GM18870 (cell line): ENCODE results near the gene CRTAP.
"Not testable (repeated sequence)": the region's sequence is repeated elsewhere in the genome, so short reads cannot be mapped to it uniquely, and the experiment has no call there.

Experiments
- ATAC-seq: cut with Tn5 transposase; IDR thresholded peaks from one replicate; pipeline ENCODE4 v1.9.1; 2021; ENCODE audit warnings: moderate library complexity; ENCODE audit not compliant: unreplicated experiment

The CRTAP gene

GRCh38 chr3:33113772-33114621 lies at the start of gene CRTAP:
Gene CRTAP (plus strand): TSS chr3:33114014. CDS start chr3:33114078, 64 bp downstream.
- ATAC-seq = peak; percentile 55

GRCh38 chr3:33064929-33065328 lies 48.9 kb upstream of the CRTAP start:
- ATAC-seq = no peak

DNA sequence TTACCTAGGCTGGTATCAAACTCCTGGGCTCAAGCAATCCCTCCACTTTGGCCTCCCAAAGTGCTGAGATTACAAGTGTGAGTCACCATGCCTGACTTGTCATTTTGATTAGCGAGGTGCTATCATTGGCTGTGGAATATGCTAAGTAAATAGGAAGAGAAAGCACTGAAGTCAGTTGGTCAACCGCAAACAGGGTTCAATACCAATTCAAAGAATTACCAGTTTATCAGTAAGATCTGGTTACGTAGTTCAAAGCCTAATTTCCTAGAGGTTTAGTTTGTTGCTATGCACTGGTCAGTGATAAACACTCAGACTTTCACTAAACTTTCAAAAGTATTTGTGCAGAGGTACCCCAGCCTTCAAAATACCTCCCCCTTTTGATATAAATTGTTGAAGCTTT lies 46.3 kb upstream of the CRTAP start:
- no peak for ATAC-seq

DNA sequence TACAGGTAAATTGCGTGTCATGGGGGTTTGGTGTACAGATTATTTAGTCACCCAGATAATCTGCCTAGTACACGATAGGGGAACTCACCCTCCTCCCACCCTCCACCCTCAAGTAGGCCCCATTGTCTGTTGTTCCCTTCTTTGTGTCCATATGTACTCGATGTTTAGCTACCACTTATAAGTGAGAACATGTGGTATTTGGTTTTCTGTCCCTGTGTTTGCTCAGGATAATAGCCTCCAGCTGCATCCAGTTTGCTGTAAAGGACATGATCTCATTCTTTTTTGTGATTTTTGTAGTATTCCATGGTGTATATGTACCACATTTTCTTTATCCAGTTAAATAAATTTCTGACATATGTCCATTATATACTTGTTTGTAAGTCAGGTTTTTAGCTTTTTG lies 44.0 kb upstream of the CRTAP start:
- not testable (repeated sequence) for ATAC-seq

GRCh38 chr3:33071181-33071580 lies 42.6 kb upstream of the CRTAP start:
- no peak for ATAC-seq

DNA sequence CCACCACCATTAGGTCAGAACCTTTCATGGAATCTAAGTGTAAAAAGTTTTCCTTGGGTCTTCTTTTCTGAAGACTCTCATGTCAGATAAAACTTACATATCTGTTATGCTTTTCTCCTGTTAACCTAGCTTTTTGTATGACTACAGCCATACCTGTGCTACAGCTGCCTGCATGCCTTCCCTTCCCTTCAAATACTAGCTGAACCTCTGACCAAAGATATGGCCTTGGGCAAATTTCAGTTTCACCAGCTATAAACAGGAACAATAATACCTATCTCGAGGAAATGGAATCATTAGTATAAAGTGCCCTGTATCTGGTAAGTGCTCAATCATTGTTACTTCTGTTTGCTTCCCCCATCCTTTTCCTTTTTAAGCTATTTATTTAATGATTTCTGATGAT lies 41.9 kb upstream of the CRTAP start:
- no peak for ATAC-seq

GRCh38 chr3:33074217-33075067 lies 39.4 kb upstream of the CRTAP start:
- no peak for ATAC-seq

DNA sequence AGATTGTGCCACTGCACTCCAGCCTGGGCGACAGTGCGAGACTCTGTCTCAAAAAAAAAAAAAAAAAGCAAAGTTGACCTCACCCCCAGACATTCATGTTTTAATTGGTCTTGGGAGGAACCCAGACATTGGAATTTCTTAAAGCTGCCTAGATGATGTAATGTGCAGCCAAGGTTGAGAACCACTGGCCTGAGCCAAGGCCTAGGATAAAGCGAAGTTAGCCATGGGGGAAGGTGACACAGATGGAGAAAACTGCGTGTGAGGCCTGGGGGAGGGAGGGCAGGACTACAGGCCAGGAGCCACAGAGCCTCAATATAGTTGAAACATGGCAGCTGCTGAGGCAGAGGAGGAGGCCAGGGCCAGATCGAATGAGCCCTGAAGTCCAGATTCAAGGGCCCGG lies 37.8 kb upstream of the CRTAP start:
- no peak for ATAC-seq

GRCh38 chr3:33076952-33077351 lies 36.9 kb upstream of the CRTAP start:
- ATAC-seq = no peak

DNA sequence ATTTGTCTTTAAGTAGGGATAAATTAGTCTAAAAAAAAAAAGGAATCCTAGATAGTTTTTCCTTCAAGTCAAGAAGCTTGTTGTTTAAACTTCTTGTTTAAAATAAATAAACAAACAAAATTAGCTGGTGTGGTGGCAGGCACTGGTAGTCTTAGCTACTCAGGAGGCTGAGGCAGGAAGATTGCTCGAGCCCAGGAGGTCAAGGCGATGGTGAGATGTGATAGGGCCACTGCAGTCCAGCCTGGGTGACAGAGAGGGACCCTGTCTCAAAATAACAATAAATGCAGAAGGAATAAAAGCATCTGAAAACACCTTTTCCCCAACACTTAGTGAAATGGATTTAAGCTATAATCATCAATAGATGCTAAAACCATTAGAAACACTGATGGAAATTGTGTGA lies 35.8 kb upstream of the CRTAP start:
- ATAC-seq = no peak

DNA sequence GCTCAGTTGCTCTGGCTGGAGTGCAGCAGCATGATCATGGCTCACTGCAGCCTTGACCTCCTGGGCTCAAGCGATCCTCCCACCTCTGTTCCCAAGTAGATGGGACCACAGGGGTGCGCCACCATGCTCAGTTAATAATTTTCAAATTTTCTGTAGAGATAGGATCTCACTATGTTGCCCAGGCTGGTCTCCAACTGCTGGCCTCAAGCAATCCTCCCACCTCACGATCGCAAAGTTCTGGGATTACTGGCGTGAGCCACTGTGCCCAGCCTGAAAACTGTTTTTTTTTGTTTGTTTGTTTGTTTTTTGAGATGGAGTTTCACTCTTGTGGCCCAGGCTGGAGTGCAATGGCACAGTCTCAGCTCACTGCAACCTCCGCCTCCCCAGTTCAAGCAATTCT lies 34.0 kb upstream of the CRTAP start:
- not testable (repeated sequence) for ATAC-seq

DNA sequence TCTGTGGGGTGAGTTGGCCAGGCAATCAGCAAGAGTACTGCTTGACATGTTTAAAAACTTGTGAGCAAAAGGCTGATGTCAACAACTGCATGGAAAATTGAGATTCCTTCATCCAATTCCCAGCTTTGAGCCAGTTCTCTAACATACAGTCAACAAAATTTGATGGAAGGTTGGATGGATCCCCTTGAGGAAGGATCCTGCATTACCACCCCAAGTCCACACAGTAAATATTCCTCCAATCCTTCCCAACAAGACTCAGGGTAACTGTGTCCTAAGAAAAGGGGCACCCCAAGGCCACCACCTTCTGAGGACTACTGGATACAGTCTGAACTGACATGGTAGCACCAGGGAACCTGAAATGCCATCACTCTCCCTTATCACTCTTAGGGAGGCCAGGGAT lies 32.0 kb upstream of the CRTAP start:
- ATAC-seq = no peak

GRCh38 chr3:33083958-33084357 lies 29.9 kb upstream of the CRTAP start:
- no peak for ATAC-seq

GRCh38 chr3:33088691-33089090 lies 25.1 kb upstream of the CRTAP start:
- no peak for ATAC-seq

DNA sequence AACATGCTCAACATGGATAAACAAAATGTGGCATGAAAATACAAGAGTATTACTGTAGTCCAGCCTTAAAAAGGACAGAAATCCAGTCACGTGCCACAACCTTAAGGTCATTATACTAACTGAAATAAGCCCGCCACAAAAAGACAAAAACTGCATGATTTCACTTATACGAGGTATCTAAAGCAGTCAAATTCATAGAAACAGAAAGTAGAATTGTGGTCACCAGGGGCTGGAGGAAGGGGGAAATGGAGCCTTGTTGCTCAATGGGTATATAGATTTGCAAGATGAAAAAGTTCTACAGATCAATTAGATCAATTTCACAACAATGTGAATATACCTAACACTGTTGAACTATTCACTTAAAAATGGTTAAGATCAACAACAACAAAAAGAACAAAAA lies 24.3 kb upstream of the CRTAP start:
- peak; percentile 91 for ATAC-seq

DNA sequence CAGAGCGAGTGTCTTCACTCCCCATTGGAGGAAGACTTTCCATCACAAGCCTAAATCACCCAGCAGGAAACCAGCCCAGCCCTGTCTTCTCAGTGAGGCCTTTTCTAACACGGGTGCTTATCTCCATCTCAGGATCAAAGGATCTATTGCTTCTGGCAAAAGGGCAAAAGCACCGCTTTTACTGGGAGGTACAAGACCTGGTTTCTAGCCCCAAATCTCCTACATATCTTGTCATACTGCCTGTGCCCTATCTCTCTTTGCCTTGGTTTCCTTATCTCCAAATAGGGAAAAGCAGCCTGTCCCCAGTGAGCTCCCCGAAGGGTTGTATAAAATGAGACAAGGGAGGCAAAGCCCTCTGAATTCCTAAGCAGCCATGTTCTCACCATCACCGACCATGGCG lies 22.1 kb upstream of the CRTAP start:
- ATAC-seq = no peak

DNA sequence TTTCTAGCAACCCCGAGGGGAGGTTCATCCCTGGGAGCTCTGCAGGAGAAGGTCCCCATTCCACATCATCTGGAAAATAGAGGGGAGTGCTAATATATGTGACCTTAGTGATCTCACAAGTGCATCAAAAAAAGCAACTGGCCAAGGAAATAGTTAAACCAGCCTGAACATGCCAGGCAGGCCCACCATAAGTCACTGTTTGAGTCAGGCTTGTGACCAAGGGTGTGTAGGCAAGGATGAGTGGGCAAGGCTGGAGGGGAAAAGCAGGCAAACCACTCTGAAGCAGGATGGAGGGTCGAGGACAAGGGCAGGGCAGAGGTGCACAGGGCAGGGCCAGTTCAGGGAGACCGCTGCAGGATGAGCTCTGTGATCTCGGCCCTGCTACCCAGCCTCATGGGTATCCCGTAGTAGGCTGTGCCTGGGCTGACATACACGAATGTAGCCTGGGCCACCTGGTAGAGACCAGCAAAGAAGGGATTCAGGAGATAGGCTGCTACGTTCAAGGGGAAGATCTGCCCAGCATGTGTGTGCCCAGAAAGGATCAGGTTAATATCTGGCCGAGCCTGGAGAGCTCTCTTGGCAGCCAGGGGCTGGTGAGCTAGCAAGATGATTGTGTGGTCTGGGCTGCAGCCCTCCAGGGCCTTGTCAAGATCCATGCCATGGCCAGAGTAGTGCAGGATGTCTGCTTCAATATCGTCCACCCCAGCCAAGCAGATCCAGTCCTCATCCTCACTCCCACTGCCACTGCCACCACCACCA lies 21.1 kb upstream of the CRTAP start:
- ATAC-seq = no peak

DNA sequence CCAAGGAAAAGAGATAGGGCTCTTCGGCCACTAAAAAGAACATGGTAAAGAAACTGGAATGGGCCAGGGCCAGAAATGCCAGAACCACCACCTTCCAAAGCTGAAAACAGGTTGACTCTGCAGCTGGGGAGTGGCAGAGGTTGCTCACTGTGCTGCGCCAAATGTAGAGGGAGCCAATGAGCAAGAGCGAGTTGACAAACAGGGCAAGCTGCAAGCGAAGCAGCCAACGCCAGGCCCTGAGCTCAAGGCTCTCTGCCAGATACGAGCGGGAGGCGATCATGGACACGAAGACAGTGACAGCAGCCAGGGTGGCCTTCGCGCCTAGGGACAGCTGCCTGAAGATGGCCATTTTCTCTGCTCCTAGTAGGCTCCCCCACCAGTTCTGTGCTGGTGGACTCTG lies 20.0 kb upstream of the CRTAP start:
- ATAC-seq = no peak

DNA sequence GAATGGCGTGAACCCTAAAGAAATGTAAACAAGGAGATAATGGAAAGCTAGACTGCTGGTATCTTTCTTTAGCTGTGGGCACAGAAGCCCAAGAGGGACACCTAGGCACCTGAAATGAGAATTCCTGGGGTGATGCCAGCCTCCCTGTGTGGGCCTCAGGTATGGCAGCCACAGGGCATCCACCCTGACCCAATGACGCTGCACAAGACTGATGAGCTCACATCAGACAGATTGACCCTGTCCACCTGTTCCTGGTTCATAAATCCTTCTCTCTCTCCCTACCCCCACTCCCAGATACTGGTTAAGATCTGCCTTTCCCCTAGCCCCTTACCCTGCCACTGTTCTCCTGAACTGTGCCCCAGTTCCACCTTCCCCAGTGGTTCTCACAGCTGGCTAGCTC lies 18.4 kb upstream of the CRTAP start:
- ATAC-seq = no peak

DNA sequence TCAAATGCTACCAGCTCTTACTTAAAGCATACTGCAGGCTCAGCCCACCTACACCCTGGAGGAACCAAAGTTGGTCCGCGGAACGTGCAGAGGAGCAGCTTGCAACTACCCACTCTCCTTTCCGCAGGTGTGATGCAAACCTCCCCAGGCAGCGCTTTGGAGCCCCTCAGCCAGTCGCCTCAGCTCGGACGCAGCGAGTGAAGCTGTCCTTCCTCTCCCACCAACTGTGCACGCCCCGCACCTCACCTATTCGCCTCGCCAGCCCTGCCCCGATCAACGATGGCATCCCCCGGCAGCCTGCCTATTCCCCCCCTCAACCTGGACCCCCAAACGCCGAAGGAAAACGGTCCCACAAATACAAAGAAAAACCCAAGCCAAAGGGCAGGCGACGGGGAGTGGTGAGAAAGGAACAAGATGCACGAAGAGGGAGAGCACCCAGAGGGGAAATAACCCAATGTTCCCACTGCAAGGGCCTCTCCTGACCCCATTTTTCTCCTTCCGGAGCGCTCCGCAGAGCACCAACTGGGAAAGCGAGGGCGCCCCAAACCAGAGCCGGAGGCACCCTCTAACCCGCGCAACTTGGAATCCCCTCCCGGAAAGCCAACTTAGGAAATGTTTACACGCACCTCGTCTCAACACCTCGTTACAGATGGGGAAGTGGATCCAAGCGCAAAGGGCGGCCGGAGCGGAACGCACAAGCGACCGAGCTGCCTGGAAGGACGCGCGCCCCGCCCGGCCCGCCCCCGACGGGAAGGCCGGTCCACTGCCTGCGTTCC lies 17.5 kb upstream of the CRTAP start:
- peak; percentile 29 for ATAC-seq
